Heart left ventricle (tissue), 16 donors: ENCODE measurements around the gene SNRPA. TPM values are rescaled to one million over a fixed set of nuclear protein-coding genes. Genes with fewer than 3 reads are reported as not detected.

ENCODE experiments used
- ATAC-seq, 4 donors: fragments of 200-7000 bp; cut with Tn5 transposase; one replicate each; pipeline ENCODE4 v1.9.1; 2020 to 2022; ENCODE audit warnings: moderate library complexity in 4 of 4, mild to moderate bottlenecking in 3 of 4, moderate number of reproducible peaks in 1 of 4
- DNase-seq, 5 donors: peaks; one replicate each; pipeline ENCODE4 v3.0.0-alpha.2; 2020
- H3K27ac ChIP-seq, 12 donors: fragments of 200-600 bp; sonication (generic) in 4 of 12; one replicate each; pipeline versions ENCODE4 v1.5.0 to v1.8.0; 2016 to 2022; ENCODE audit warnings: mild to moderate bottlenecking in 2 of 12
- H3K27me3 ChIP-seq, 9 donors: fragments of 200-600 bp; sonication (generic) in 2 of 9; one replicate each; pipeline versions ENCODE4 v1.5.1 to v1.8.0; 2016 to 2022; ENCODE audit warnings: mild to moderate bottlenecking in 3 of 9
- H3K36me3 ChIP-seq, 9 donors: fragments of 200-600 bp; sonication (generic) in 2 of 9; one replicate each; pipeline versions ENCODE4 v1.5.0 to v1.8.0; 2018 to 2022; ENCODE audit warnings: mild to moderate bottlenecking in 2 of 9
- H3K4me1 ChIP-seq, 12 donors: fragments of 200-600 bp; sonication (generic) in 4 of 12; one replicate each; pipeline versions ENCODE4 v1.5.0 to v1.8.0; 2016 to 2022; ENCODE audit warnings: mild to moderate bottlenecking in 3 of 12
- H3K4me3 ChIP-seq, 12 donors: fragments of 200-600 bp; sonication (generic) in 4 of 12; one replicate each; pipeline versions ENCODE4 v1.5.0 to v1.8.0; 2017 to 2022; ENCODE audit warnings: mild to moderate bottlenecking in 9 of 12, moderate library complexity in 4 of 12
- H3K9me3 ChIP-seq, 12 donors: fragments of 200-600 bp; sonication (generic) in 4 of 12; one replicate each; pipeline versions ENCODE4 v1.5.0 to v1.8.0; 2016 to 2022; ENCODE audit warnings: mild to moderate bottlenecking in 1 of 12
- CTCF ChIP-seq, 12 donors: fragments of 200-600 bp; sonication (generic) in 4 of 12; IDR thresholded peaks; one replicate each; pipeline versions ENCODE4 v1.5.0 to v1.8.0; 2018 to 2022; ENCODE audit warnings: antibody characterized with exemption in 12 of 12, mild to moderate bottlenecking in 5 of 12
- POLR2A ChIP-seq, 2 donors: fragments of 450-650 bp; IDR thresholded peaks; one replicate each; pipeline ENCODE4 v1.6.1; 2017; ENCODE audit warnings: antibody characterized with exemption in 2 of 2, mild to moderate bottlenecking in 2 of 2, moderate library complexity in 2 of 2
- WGBS, 4 donors: extraction: QIAGEN DNeasy Blood & Tissue Kit in 2 of 4; methylation state at CpG; one replicate each; pipeline versions ENCODE4 v1.1.5 to v1.1.7; 2013 to 2018; 5-methylcytosine and 5-hydroxymethylcytosine counted together
- intact Hi-C, 10 donors: fragments of 100-400 bp; cut with DNase I; formaldehyde crosslinking; loops; one replicate each; pipeline versions ENCODE4 v1.11.1 to v1.14.2; 2022
- polyA plus RNA-seq, 2 donors: library from polyadenylated mRNA; stranded (reverse); fragments of 200-250 nt; gene quantifications; one replicate each; pipeline ENCODE4 v1.2.3, GENCODE V29; 2013
- total RNA-seq, 9 donors: library from RNA; depleted of rRNA in 2 of 9; stranded (reverse); fragments of >200 nt in 2 of 9; fragmentation: NEBNext Ultra II Directional in 3 of 9; extraction: Animal tissue kit (Norgen Biotek cat#: 25700) in 3 of 9; gene quantifications; one replicate each; pipeline versions ENCODE4 v1.1.0 to v1.2.4, GENCODE V29; 2016 to 2023
- donor health status: ischemic (EF 13 %, LVEDD 7.1; RV severe dilation, severe dysfunction).
- donor health status: healthy with polysubstance abuse.
- donor health status: DM: no; HTN: yes; CAD: no.
- donor health status: DM: no; HTN: no; CAD: no.
- donor health status: ischemic (EF 25% LVEDD 6.9; RV normal size, moderate dysfunction).
- donor health status: ischemic (EF 25% LVEDD 5.7; RV mildly dilated, moderate dysfunction).
- donor health status: healthy.
- donor health status: DM: yes; HTN: yes; CAD: no.
- donor health status: ischemic (EF 35%, LVEDD 5.7; RV mildly dilated, moderate dysfunction).
- donor health status: nonischemic (EF 11% LVEDD 7.7; RV severe dilation, severe dysfunction).
- donor health status: DM: yes; HTN: yes; CAD: no.
- donor health status: PGD.
- donor health status: ischemic (EF 29% LVEDD 5.4; RV normal size, mild dysfunction).
- donor health status: nonischemic (EF 23%, LVEDD 6.1; RV moderate dilation, normal function).

SNRPA gene
- total and polyA plus RNA-seq, 11 donors: 22.5 to 50.2 (median 31.6) TPM

GRCh38 chr19:40806423-40807146 lies 55.6 kb downstream of the SNRPA start:
- Histone ChIP-seq H3K36me3 (peaks cover 0 to 57% (median 33%) of the 10 kb centered on the region in 9 donors), H3K27ac (peak overlapping the region; percentile 13 to 99 (median 97)), H3K9me3 (no peaks in the 10 kb centered on the region), H3K27me3 (no peaks in the 10 kb centered on the region), H3K4me1 (peaks cover 44 to 96% (median 82%) of the 10 kb centered on the region in 12 donors), H3K4me3 (peak overlapping the region in 9 of 12 donors; percentile 1 to 38 (median 20))
- intact Hi-C loops: loop anchor here in 6 of 10 donors (5.0 to 10.0 kb wide), 5 partner anchors 89 to 384 kb away; partner anchors contain the start of genes COQ8B (in 2 of the 6), ITPKC (in 2 of the 6) and SERTAD1 (in 1 of the 6)
- TF ChIP-seq POLR2A (IDR thresholded peaks at IDR 0.05) (peak in 1 of 2 donors; percentile 33), CTCF (IDR thresholded peaks at IDR 0.05) (peak; percentile 75 to 95 (median 86))
- ATAC-seq: peak; percentile 38 to 64 (median 48)
- DNase-seq: peak; percentile 84 to 90 (median 87)
- WGBS, 4 donors: 27 to 43% (median 37%) methylated on average over 19 to 26 of the region's 26 CpGs

- intact Hi-C loops: loop anchor here in 6 of 10 donors (5.0 to 10.0 kb wide), 5 partner anchors 90 to 385 kb away; partner anchors contain the start of genes COQ8B (in 2 of the 6), ITPKC (in 2 of the 6) and SERTAD1 (in 1 of the 6)
- ATAC-seq (no peak), DNase-seq (no peak)
- peak overlapping the region in 11 of 12 donors; percentile 26 to 99 (median 96) for H3K27ac ChIP-seq
- H3K36me3 ChIP-seq: peaks cover 0 to 57% (median 28%) of the 10 kb centered on the region in 9 donors
- no peaks in the 10 kb centered on the region for H3K9me3 ChIP-seq
- no peak for TF ChIP-seq POLR2A (IDR thresholded peaks at IDR 0.05)
- peak in 6 of 12 donors; percentile 1 to 19 (median 8) for TF ChIP-seq CTCF (IDR thresholded peaks at IDR 0.05)
- H3K27me3 ChIP-seq: no peaks in the 10 kb centered on the region
- WGBS, 4 donors: 62 to 71% (median 67%) methylated on average over 16 to 18 of the region's 18 CpGs
- H3K4me1 ChIP-seq: peaks cover 38 to 94% (median 80%) of the 10 kb centered on the region in 12 donors
- H3K4me3 ChIP-seq: peak overlapping the region in 9 of 12 donors; percentile 1 to 38 (median 20)
Measured at GRCh38 chr19:40807147-40808020, 56.4 kb downstream of the SNRPA start.

- H3K27me3 ChIP-seq: no peaks in the 10 kb centered on the region
- ATAC-seq (no peak), DNase-seq (no peak)
- intact Hi-C loops: loop anchor here in 6 of 10 donors (5.0 to 10.0 kb wide), 5 partner anchors 91 to 386 kb away; partner anchors contain the start of genes COQ8B (in 2 of the 6), ITPKC (in 2 of the 6) and SERTAD1 (in 1 of the 6)
- WGBS, 4 donors: 70 to 90% (median 82%) methylated on average over 1 to 2 of the region's 2 CpGs
- TF ChIP-seq CTCF (IDR thresholded peaks at IDR 0.05): peak in 1 of 12 donors; percentile 3
- TF ChIP-seq POLR2A (IDR thresholded peaks at IDR 0.05): no peak
- no peaks in the 10 kb centered on the region for H3K9me3 ChIP-seq
- no peak overlapping the region for H3K4me3 ChIP-seq
- H3K4me1 ChIP-seq: peaks cover 34 to 94% (median 77%) of the 10 kb centered on the region in 12 donors
- peaks cover 0 to 57% (median 28%) of the 10 kb centered on the region in 9 donors for H3K36me3 ChIP-seq
- peak overlapping the region in 7 of 12 donors; percentile 7 to 99 (median 96) for H3K27ac ChIP-seq
Measured at GRCh38 chr19:40808021-40808325, 57.0 kb downstream of the SNRPA start.
